ENCODE data around the gene MYO5B. TPM values are rescaled to one million over a fixed set of nuclear protein-coding genes. Genes with fewer than 3 reads are reported as not detected.
"Not testable (repeated sequence)": the region's sequence is repeated elsewhere in the genome, so short reads cannot be mapped to it uniquely, and the experiment has no call there.

The MYO5B gene
- total RNA-seq (10 to 100 TPM; 11.4 to 25.3 (median 14.3) TPM), polyA plus RNA-seq (1 to 10 TPM; 6.2 to 8.0 TPM)

DNA sequence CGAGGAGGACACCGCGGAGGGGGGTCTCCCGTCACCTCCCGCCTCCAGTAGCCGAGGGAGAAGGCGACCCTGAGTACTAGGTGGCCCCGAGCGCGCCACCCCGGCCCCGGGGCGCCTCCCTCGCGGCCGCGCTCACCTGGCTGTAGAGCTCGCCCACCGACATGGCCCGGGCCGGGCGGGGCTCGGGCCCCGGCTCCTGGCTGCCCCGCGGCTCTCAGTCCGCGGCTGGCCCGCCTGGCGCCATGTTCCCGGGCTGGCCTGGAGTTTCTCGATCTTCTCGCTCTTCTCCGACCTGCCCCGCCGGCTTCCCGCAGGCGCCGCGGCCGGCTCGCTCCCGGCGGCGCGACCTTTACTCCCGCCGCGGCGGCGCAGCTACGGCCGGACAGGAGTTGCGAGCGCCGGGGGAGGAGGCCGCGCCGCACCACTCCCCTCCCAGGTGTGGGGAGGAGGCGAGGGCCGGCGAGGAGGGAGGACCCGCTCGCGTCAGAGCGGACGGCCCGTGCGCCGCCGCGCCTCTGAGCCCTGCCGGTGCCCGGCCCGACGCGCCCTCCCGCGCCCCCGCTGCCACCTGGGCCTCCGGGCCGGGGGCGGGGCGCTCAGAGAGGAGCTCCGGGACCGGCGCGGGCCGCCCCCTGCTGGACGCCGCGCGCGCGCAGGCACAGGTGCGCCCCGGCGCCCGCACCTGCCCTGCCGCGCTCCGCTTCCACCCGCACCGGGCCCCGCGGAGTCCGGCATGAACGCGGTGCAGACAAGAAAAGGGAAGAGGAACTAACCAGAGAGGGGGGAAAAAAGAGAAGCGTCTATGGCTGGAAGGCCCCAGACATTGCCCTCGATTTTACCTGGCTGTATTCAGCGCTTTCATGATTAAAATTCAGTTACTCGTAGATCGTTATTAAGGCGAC lies at the start of gene MYO5B:
Gene MYO5B, minus strand, starts transcription at position 517 of the 902 bp plus-strand sequence. Its CDS starts 354 bp downstream, at position 163.
- no peaks in the 10 kb centered on the region for H3K27me3 ChIP-seq
- H3K36me3 ChIP-seq = no peaks in the 10 kb centered on the region
- H3K4me3 ChIP-seq = peak within 1 kb of the TSS; percentile 70 to 87 (median 76)
- H3K4me1 ChIP-seq = no peaks in the 10 kb centered on the region
- intact Hi-C loops (cut with DNase I) = loop anchor here in 1 of 3 donors (10.0 kb wide), 1 partner anchor 90 kb away; no protein-coding TSS in a partner anchor
- H3K27ac ChIP-seq = peak within 1 kb of the TSS; percentile 55 to 78 (median 68)
- ATAC-seq (peak; percentile 93 to 96 (median 95)), FAIRE-seq (no peak), DNase-seq (peak; percentile 86 to 95 (median 92))
- H3K9me3 ChIP-seq = no peaks in the 10 kb centered on the region
- TF ChIP-seq, protein P1, sequence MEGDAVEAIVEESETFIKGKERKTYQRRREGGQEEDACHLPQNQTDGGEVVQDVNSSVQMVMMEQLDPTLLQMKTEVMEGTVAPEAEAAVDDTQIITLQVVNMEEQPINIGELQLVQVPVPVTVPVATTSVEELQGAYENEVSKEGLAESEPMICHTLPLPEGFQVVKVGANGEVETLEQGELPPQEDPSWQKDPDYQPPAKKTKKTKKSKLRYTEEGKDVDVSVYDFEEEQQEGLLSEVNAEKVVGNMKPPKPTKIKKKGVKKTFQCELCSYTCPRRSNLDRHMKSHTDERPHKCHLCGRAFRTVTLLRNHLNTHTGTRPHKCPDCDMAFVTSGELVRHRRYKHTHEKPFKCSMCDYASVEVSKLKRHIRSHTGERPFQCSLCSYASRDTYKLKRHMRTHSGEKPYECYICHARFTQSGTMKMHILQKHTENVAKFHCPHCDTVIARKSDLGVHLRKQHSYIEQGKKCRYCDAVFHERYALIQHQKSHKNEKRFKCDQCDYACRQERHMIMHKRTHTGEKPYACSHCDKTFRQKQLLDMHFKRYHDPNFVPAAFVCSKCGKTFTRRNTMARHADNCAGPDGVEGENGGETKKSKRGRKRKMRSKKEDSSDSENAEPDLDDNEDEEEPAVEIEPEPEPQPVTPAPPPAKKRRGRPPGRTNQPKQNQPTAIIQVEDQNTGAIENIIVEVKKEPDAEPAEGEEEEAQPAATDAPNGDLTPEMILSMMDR (IDR thresholded peaks at IDR 0.05) = peak in 3 of 4 donors; percentile 25 to 50 (median 29)
- WGBS, 2 donors = 1% methylated on average over 78 to 114 of the region's 115 CpGs

DNA sequence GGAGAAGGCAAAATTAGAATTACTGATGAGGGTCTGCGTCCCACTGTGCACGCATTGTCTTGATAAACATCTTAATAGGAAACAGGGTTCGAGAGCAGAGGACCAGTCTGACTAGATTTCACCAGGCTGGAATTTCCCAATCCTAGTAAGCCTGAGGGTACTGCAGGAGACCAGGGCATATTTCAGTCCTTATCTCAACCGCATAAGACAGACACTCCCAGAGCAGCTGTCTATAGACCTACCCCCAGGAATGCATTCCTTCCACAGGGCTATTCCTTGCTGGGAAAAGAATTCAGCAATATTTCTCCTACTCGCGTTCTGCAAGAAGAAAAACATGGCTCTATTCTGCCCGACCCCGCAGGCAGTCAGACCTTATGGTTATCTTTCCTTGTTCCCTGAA lies 46.8 kb upstream of the MYO5B start:
- FAIRE-seq; H3K9me3 ChIP-seq; H3K27ac ChIP-seq; H3K36me3 ChIP-seq; H3K4me1 ChIP-seq; DNase-seq; ATAC-seq; H3K4me3 ChIP-seq; H3K27me3 ChIP-seq; intact Hi-C loops (cut with DNase I): not testable (repeated sequence)
- WGBS, 2 donors = 72 to 89% methylated on average over 8 of the region's 8 CpGs

DNA sequence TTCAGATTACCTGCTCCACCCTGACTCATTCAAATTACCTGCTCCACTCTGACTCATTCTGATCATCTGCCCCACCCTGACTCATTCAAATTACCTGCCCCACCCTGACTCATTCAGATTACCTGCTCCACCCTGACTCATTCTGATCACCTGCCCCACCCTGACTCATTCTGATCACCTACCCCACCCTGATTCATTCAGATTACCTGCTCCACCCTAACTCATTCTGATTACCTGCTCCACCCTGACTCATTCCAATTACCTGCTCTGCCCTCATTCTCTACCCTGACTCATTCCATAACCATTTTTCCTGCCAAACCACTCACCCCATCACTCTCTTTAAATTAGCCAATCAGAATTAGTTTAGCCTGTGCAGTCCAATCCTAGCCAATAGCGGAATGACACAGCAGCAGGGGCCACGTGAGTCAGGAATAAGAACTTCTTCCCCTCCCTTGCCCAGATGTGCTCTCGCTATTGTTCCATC lies 45.2 kb upstream of the MYO5B start:
- TF ChIP-seq, protein P1 (IDR thresholded peaks at IDR 0.05) = no peak
- no peaks in the 10 kb centered on the region for H3K27me3 ChIP-seq
- H3K4me3 ChIP-seq = no peak overlapping the region
- H3K9me3 ChIP-seq = no peaks in the 10 kb centered on the region
- H3K36me3 ChIP-seq = no peaks in the 10 kb centered on the region
- intact Hi-C loops (cut with DNase I) = no loop called here
- WGBS, 2 donors = 91 to 92% methylated on average over 3 of the region's 3 CpGs
- no peak for FAIRE-seq
- H3K4me1 ChIP-seq = no peaks in the 10 kb centered on the region
- ATAC-seq = no peak
- H3K27ac ChIP-seq = no peak overlapping the region
- DNase-seq = no peak

DNA sequence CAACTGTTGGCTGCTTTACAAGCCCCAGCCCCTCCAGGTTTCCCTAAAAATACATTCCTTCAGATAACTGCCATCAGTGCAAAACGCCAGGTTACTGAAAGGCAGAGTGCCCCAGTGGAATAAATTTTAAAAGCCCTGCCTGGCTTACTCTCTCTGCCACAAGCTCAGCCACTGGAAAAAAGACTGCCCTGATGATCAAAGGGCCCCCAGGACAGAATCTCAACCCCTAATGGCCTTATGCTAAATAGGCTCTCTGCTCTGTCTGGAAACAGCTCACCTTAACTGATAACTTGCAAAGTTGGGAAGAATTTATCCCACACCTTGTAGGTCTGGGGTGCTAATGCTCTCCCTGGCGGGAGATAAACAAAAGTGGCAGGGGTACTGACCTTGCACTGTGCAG lies 37.5 kb upstream of the MYO5B start:
- intact Hi-C loops (cut with DNase I) = no loop called here
- H3K27me3 ChIP-seq = no peaks in the 10 kb centered on the region
- no peak overlapping the region for H3K4me3 ChIP-seq
- 68 to 71% methylated on average over 2 of the region's 2 CpGs for WGBS, 2 donors
- H3K36me3 ChIP-seq = no peaks in the 10 kb centered on the region
- ATAC-seq (no peak), DNase-seq (no peak), FAIRE-seq (no peak)
- TF ChIP-seq, protein P1 (IDR thresholded peaks at IDR 0.05) = no peak
- no peaks in the 10 kb centered on the region for H3K4me1 ChIP-seq
- H3K27ac ChIP-seq = no peak overlapping the region
- H3K9me3 ChIP-seq = no peaks in the 10 kb centered on the region

DNA sequence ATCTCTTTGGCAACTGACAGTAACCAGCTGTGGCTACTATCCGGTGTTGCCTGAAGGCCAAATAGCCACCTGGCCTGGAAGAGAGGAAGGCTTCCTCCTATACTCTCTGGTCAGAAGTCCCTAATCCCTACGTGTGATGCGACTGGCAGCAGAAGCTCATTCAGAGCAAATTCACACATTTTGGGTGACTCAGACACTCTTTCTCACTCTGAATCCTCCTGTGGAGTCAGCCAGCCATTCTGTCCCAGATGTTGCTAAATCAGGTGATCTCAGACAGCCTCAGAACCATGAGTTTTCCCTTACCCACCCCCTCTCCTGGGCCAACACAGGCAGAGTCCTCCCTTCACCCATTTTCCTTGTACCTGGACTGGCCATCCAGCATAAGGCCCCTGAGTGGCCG lies 36.7 kb upstream of the MYO5B start:
- Histone ChIP-seq H3K27me3 (no peaks in the 10 kb centered on the region), H3K27ac (no peak overlapping the region), H3K36me3 (no peaks in the 10 kb centered on the region), H3K4me1 (no peaks in the 10 kb centered on the region), H3K9me3 (no peaks in the 10 kb centered on the region), H3K4me3 (no peak overlapping the region)
- ATAC-seq (no peak), FAIRE-seq (no peak), DNase-seq (no peak)
- intact Hi-C loops (cut with DNase I) = no loop called here
- 72 to 90% methylated on average over 4 of the region's 4 CpGs for WGBS, 2 donors
- TF ChIP-seq, protein P1 (IDR thresholded peaks at IDR 0.05) = no peak

DNA sequence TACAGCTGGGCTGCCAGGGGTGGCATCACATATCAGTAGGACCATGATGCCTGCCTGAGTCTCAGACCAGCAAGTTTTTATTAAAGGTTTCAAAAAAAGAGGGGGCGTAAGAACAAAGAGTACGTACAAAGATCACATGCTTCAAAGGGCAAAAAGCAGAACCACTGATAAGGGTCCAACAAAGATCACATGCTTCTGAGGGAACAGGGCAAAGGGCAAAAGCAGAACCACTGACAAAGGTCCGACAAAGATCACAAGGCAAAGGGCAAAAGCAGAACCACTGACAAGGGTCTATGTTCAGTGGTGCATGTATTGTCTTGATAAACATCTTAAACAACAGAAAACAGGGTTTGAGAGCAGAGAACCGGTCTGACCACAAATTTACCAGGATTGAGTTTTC lies 25.3 kb upstream of the MYO5B start:
- H3K27me3 ChIP-seq; H3K27ac ChIP-seq; ATAC-seq; H3K4me3 ChIP-seq; H3K9me3 ChIP-seq; H3K36me3 ChIP-seq; FAIRE-seq; DNase-seq; H3K4me1 ChIP-seq; intact Hi-C loops (cut with DNase I): not testable (repeated sequence)
- WGBS, 2 donors = 83 to 90% methylated on average over 4 of the region's 4 CpGs
